Psoas muscle (tissue), 8 donors: ENCODE results near the gene SOSTDC1. TPM values are rescaled to one million over a fixed set of nuclear protein-coding genes. Genes with fewer than 3 reads are reported as not detected.

Source experiments
- ATAC-seq, 4 donors: fragments of 200-7000 bp; cut with Tn5 transposase; one replicate each; pipeline ENCODE4 v1.9.1; 2020; ENCODE audit warnings: moderate library complexity in 3 of 4, mild to moderate bottlenecking in 2 of 4
- DNase-seq, 2 donors: peaks; one replicate each; pipeline ENCODE4 v3.0.0-alpha.2; 2020
- H3K27ac ChIP-seq: fragments of 200-600 bp; one replicate; pipeline ENCODE4 v1.8.0; 2022
- H3K27me3 ChIP-seq, 3 donors: fragments of 200-600 bp in 1 of 3; one replicate each; pipeline versions ENCODE4 v1.6.1 to v1.8.0; 2013 to 2022; ENCODE audit warnings: low read length in 2 of 3, mild to moderate bottlenecking in 2 of 3, moderate library complexity in 1 of 3; ENCODE audit not compliant: insufficient read depth in 3 of 3
- H3K36me3 ChIP-seq, 2 donors: fragments of 200-600 bp in 1 of 2; one replicate each; pipeline versions ENCODE4 v1.6.1 to v1.8.0; 2013 to 2022; ENCODE audit warnings: low read depth in 1 of 2, mild to moderate bottlenecking in 1 of 2, moderate library complexity in 1 of 2; ENCODE audit not compliant: insufficient read depth in 1 of 2
- H3K4me1 ChIP-seq: fragments of 200-600 bp; one replicate; pipeline ENCODE4 v1.8.0; 2022
- H3K4me3 ChIP-seq: fragments of 200-600 bp; one replicate; pipeline ENCODE4 v1.8.0; 2022; ENCODE audit warnings: mild to moderate bottlenecking
- H3K9me3 ChIP-seq: fragments of 200-600 bp; one replicate; pipeline ENCODE4 v1.8.0; 2022
- CTCF ChIP-seq: fragments of 200-600 bp; IDR thresholded peaks from one replicate; pipeline ENCODE4 v1.8.0; 2022; ENCODE audit warnings: antibody characterized with exemption
- WGBS, 3 donors: extraction: QIAGEN DNeasy Blood & Tissue Kit; methylation state at CpG; one replicate each; pipeline versions ENCODE4 v1.1.6 to v1.1.7; 2013; 5-methylcytosine and 5-hydroxymethylcytosine counted together
- intact Hi-C, 2 donors: fragments of 100-400 bp; cut with DNase I; formaldehyde crosslinking; loops; one replicate each; pipeline versions ENCODE4 v1.11.0 to v1.14.2; 2022
- polyA plus RNA-seq, 3 donors: library from polyadenylated mRNA; stranded (reverse); fragments of 200-250 nt; gene quantifications; one replicate each; pipeline ENCODE4 v1.2.3, GENCODE V29; 2013
- total RNA-seq, 4 donors: library from RNA; stranded (reverse); fragmentation: NEBNext Ultra II Directional in 2 of 4; extraction: Animal tissue kit (Norgen Biotek cat#: 25700) in 2 of 4; gene quantifications; one replicate each; pipeline versions ENCODE4 v1.2.1 to v1.2.4, GENCODE V29; 2021 to 2023
- donor health status: healthy with polysubstance abuse.
- donor health status: DM: no; HTN: no; CAD: no; lungs with moderate emphysema.
- donor health status: Bipolar disorder and iron deficiency.
- donor health status: healthy.
- donor health status: DM: yes; HTN: yes; CAD: no.
- donor health status: DM: no; HTN: no; CAD: no.
- donor health status: DM: no; HTN: no; CAD: no.
- donor health status: DM: yes; HTN: yes; CAD: no.

The SOSTDC1 gene
- total and polyA plus RNA-seq, 7 donors: 0.04 to 0.24 TPM; not detected in 5

- Histone ChIP-seq H3K9me3 (no peaks in the 10 kb centered on the region), H3K4me1 (no peaks in the 10 kb centered on the region), H3K27ac (no peak overlapping the region), H3K27me3 (no peaks in the 10 kb centered on the region), H3K36me3 (no peaks in the 10 kb centered on the region), H3K4me3 (no peak overlapping the region)
- no peak for DNase-seq
- no peak for TF ChIP-seq CTCF
- ATAC-seq: no peak
- 79 to 83% (median 83%) methylated on average over 2 of the region's 2 CpGs for WGBS, 3 donors
- intact Hi-C loops: loop anchor here in 1 of 2 donors (10.0 kb wide), 1 partner anchor 354 kb away; no protein-coding TSS in a partner anchor
Observed at GRCh38 chr7:16428672-16429071, 36.9 kb downstream of the SOSTDC1 start.

- ATAC-seq (no peak), DNase-seq (no peak)
- Histone ChIP-seq H3K27ac (no peak overlapping the region), H3K4me3 (no peak overlapping the region), H3K9me3 (no peaks in the 10 kb centered on the region), H3K27me3 (no peaks in the 10 kb centered on the region), H3K36me3 (no peaks in the 10 kb centered on the region), H3K4me1 (no peaks in the 10 kb centered on the region)
- TF ChIP-seq CTCF: no peak
- intact Hi-C loops: loop anchor here in 1 of 2 donors (10.0 kb wide), 1 partner anchor 353 kb away; no protein-coding TSS in a partner anchor
Observed at GRCh38 chr7:16428182-16428581, 37.4 kb downstream of the SOSTDC1 start.

- H3K4me1 ChIP-seq: peaks cover 12% of the 10 kb centered on the region
- H3K9me3 ChIP-seq: no peaks in the 10 kb centered on the region
- WGBS, 3 donors: 47 to 90% (median 51%) methylated on average over 1 of the region's 1 CpG
- H3K27ac ChIP-seq: no peak overlapping the region
- no peak for TF ChIP-seq CTCF
- no peaks in the 10 kb centered on the region for H3K36me3 ChIP-seq
- no peaks in the 10 kb centered on the region for H3K27me3 ChIP-seq
- no peak overlapping the region for H3K4me3 ChIP-seq
- DNase-seq (no peak), ATAC-seq (no peak)
- intact Hi-C loops: loop anchor here in 1 of 2 donors (10.0 kb wide), 1 partner anchor 349 kb away; no protein-coding TSS in a partner anchor
Observed at GRCh38 chr7:16423761-16424160, 41.8 kb downstream of the SOSTDC1 start.

GRCh38 chr7:16422917-16423316, 42.6 kb downstream of the SOSTDC1 start:
- Histone ChIP-seq H3K27ac (peak overlapping the region; percentile 96), H3K9me3 (no peaks in the 10 kb centered on the region), H3K36me3 (no peaks in the 10 kb centered on the region), H3K27me3 (no peaks in the 10 kb centered on the region), H3K4me1 (peaks cover 12% of the 10 kb centered on the region), H3K4me3 (no peak overlapping the region)
- 87 to 91% (median 88%) methylated on average over 3 of the region's 3 CpGs for WGBS, 3 donors
- DNase-seq (no peak), ATAC-seq (no peak)
- TF ChIP-seq CTCF: no peak
- intact Hi-C loops: loop anchor here in 1 of 2 donors (10.0 kb wide), 1 partner anchor 348 kb away; no protein-coding TSS in a partner anchor

GRCh38 chr7:16422103-16422435, 43.5 kb downstream of the SOSTDC1 start:
- H3K4me3 ChIP-seq: peak overlapping the region; percentile 88
- 38 to 48% (median 46%) methylated on average over 1 of the region's 1 CpG for WGBS, 3 donors

More at GRCh38 chr7:16422103-16422435, 43.5 kb downstream of the SOSTDC1 start:
- Histone ChIP-seq H3K9me3 (no peaks in the 10 kb centered on the region), H3K4me1 (peaks cover 12% of the 10 kb centered on the region), H3K27me3 (no peaks in the 10 kb centered on the region), H3K27ac (peak overlapping the region; percentile 96), H3K36me3 (no peaks in the 10 kb centered on the region)
- ATAC-seq (no peak), DNase-seq (no peak)
- no peak for TF ChIP-seq CTCF
- intact Hi-C loops: loop anchor here in 1 of 2 donors (10.0 kb wide), 1 partner anchor 347 kb away; no protein-coding TSS in a partner anchor
